SU-DHL-6 (cell line): ENCODE results near the gene CPE.

ENCODE experiments used
- CTCF ChIP-seq: fragments of 200-600 bp; sonication (generic); IDR thresholded peaks from one replicate; pipeline ENCODE4 v1.5.1; 2017; ENCODE audit warnings: antibody characterized with exemption, mild to moderate bottlenecking, low read length, moderate library complexity; ENCODE audit not compliant: insufficient read depth, poor library complexity, severe bottlenecking
- EZH2phosphoT487 ChIP-seq: fragments of 200-600 bp; sonication (generic), shearing (Covaris generic); conservative IDR thresholded peaks from 2 replicates; pipeline ENCODE4 v1.6.1; 2018; ENCODE audit warnings: mild to moderate bottlenecking, antibody characterized with exemption, low read length, moderate library complexity, mixed read lengths

GRCh38 chr4:165516281-165516833 is 137.5 kb downstream of the CPE start:
- no peak for TF ChIP-seq CTCF
- TF ChIP-seq EZH2phosphoT487 = no peak
